Large intestine (tissue), 3 donors: ENCODE measurements around the gene TMEM271. TPM values are rescaled to one million over a fixed set of nuclear protein-coding genes. Genes with fewer than 3 reads are reported as not detected.

ENCODE experiments used
- DNase-seq, 2 donors: peaks; one replicate each; pipeline versions ENCODE4 v3.0.0 to v3.0.0-alpha.2; 2013
- H3K27ac ChIP-seq: one replicate; pipeline ENCODE4 v1.5.1; 2013; ENCODE audit warnings: low read length
- H3K27me3 ChIP-seq: 2 replicates; pipeline ENCODE4 v1.6.1; 2013; ENCODE audit warnings: low read length; ENCODE audit not compliant: control insufficient read depth, insufficient read depth
- H3K36me3 ChIP-seq: 2 replicates; pipeline ENCODE4 v1.6.1; 2013; ENCODE audit warnings: low read length; ENCODE audit not compliant: control insufficient read depth, insufficient read depth
- H3K4me1 ChIP-seq: one replicate; pipeline ENCODE4 v1.6.1; 2013; ENCODE audit warnings: low read length; ENCODE audit not compliant: control insufficient read depth, insufficient read depth
- H3K4me3 ChIP-seq: one replicate; pipeline ENCODE4 v1.5.1; 2013; ENCODE audit warnings: low read length
- H3K9me3 ChIP-seq: one replicate; pipeline ENCODE4 v1.6.1; 2013; ENCODE audit warnings: mild to moderate bottlenecking, low read depth, low read length, moderate library complexity; ENCODE audit not compliant: control insufficient read depth
- WGBS: methylation state at CpG from one replicate; pipeline ENCODE4 v1.1.5; 2013; ENCODE audit warnings: low lambda C conversion rate; ENCODE audit not compliant: insufficient coverage; 5-methylcytosine and 5-hydroxymethylcytosine counted together
- polyA plus RNA-seq: library from polyadenylated mRNA; unstranded; fragments of 120-200 nt; gene quantifications from one replicate; pipeline ENCODE4 v1.2.1, GENCODE V29; 2013

The TMEM271 gene
- polyA plus RNA-seq, 1 donor = 0.58 TPM

DNA sequence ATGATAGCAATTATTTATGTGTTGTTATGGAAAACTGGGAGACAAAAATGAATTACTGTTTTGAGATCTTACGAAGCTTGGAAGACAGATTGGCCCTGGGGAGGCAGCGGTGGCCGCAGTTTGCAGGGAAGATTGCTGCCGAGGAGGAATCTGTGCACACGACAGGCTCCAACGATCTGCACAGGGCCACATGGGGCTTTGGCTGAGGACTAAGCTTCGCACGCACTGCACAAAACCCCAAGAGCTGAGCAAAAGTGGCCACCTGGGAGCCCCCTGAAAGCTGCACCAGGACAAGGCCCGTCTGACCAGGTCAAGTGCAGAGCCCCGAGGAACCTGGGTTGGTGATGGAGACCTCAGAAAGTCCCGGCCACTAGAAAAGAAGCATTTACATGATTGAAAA is 44.1 kb upstream of the TMEM271 start:
- no peak overlapping the region for H3K4me3 ChIP-seq
- no peaks in the 10 kb centered on the region for H3K9me3 ChIP-seq
- no peaks in the 10 kb centered on the region for H3K27me3 ChIP-seq
- no peak overlapping the region for H3K27ac ChIP-seq
- H3K4me1 ChIP-seq = no peaks in the 10 kb centered on the region
- no peak for DNase-seq
- no peaks in the 10 kb centered on the region for H3K36me3 ChIP-seq
- 83% methylated on average over 2 of the region's 11 CpGs for WGBS

DNA sequence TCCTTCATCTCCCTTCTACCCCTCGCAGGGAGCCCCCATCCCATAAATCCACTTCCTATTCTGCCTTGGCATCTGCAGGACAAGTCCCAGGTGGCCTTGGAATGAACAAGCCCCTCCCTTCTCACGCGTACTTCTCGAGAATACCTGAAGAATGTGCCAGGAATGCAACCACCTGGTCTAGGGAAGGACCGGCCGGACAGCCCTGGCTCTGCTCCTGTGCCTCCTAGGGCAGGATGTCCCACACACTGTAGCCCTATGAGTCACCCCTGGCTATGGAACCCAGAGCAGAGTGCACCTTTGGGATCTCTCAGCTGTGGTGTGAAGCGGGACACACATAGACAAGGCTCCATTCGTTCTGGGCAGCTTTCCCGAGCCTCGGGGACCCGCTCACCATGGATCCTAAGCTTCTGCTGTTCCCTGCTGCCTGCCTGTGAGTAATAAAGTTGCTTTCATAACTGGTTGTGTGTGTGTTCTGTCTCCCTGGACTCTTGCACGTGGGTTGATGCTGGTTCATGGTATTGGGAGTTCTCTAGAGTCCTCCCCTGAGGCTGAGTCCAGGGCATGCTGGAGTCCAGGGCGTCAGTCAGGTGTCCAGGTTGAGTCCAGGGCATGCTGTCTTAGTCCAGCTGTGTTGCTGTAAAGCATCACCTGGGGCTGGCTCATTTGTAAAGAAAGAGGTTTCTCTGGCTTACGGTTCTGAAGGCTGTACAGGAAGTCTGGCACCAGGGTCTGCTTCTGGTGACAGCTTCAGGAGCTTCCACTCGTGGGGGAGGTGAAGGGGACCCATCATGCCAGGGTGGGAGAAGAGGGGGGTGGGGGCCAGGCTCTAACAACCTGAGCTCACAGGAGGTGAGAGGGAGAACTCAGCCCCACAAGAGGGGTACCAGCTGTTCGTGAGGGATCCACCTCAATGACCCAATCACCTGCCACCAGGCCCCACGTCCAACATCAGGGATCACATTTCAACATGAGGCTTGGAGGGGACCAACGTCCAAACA is 41.8 kb upstream of the TMEM271 start:
- no peaks in the 10 kb centered on the region for H3K36me3 ChIP-seq
- WGBS = no CpG with 5 or more reads among the region's 18 CpGs
- no peaks in the 10 kb centered on the region for H3K9me3 ChIP-seq
- no peak overlapping the region for H3K27ac ChIP-seq
- no peak overlapping the region for H3K4me3 ChIP-seq
- no peak for DNase-seq
- no peaks in the 10 kb centered on the region for H3K4me1 ChIP-seq
- no peaks in the 10 kb centered on the region for H3K27me3 ChIP-seq

- no peaks in the 10 kb centered on the region for H3K4me1 ChIP-seq
- no peak overlapping the region for H3K4me3 ChIP-seq
- no peaks in the 10 kb centered on the region for H3K36me3 ChIP-seq
- WGBS = no CpG with 5 or more reads among the region's 27 CpGs
- H3K9me3 ChIP-seq = no peaks in the 10 kb centered on the region
- DNase-seq = no peak
- no peak overlapping the region for H3K27ac ChIP-seq
- H3K27me3 ChIP-seq = no peaks in the 10 kb centered on the region
Observed at GRCh38 chr4:616911-617643, 41.0 kb upstream of the TMEM271 start.

DNA sequence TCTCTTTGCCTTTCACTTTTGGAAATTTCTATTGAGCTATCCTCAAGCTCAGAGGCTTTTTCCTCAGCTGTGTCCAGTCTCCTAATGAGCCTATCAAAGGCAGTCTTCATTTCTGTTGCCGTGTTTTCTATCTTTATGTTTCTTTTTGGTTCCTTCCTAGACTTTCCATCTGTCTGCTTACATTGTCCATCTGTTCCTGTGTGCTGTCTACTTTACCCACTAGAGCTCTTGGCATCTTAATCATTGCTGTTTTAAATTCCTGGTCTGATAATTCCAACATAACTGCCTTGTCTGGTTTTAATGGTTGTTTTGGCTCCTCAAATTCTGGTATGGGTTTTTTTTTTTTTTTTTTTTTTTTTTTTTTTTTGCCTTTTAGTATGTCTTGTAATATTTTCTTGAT is 40.0 kb upstream of the TMEM271 start:
- WGBS = 67% methylated on average over 1 of the region's 1 CpG
- no peaks in the 10 kb centered on the region for H3K27me3 ChIP-seq

GRCh38 chr4:613126-613525 is 37.0 kb upstream of the TMEM271 start:
- no peaks in the 10 kb centered on the region for H3K4me1 ChIP-seq
- WGBS = no CpG with 5 or more reads among the region's 9 CpGs

More for the DNA sequence above, 40.0 kb upstream of the TMEM271 start:
- DNase-seq = no peak
- H3K4me3 ChIP-seq = no peak overlapping the region
- no peaks in the 10 kb centered on the region for H3K4me1 ChIP-seq
- no peaks in the 10 kb centered on the region for H3K36me3 ChIP-seq
- no peaks in the 10 kb centered on the region for H3K9me3 ChIP-seq
- no peak overlapping the region for H3K27ac ChIP-seq

DNA sequence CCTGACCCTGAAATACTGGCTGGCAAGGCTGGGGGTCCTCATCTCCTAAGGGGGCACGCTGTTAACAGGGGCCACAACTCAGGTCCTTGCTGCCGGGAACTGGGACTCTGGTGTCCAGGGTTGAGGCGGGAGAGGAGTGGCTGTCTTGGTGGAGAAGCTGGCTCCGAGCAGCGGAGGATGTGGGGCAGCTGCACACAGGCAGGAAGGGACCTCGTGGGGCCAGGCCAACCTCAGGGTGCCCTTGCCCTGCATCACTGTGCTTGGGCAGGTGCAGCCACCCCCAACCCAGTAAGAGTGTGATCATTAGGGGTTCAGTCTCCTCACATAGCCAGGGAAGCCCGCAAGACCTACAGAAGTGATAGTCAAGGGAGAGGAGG is 36.6 kb upstream of the TMEM271 start:
- Histone ChIP-seq H3K27me3 (no peaks in the 10 kb centered on the region), H3K4me1 (no peaks in the 10 kb centered on the region), H3K27ac (no peak overlapping the region), H3K4me3 (no peak overlapping the region), H3K9me3 (no peaks in the 10 kb centered on the region), H3K36me3 (no peaks in the 10 kb centered on the region)
- DNase-seq = no peak
- no CpG with 5 or more reads among the region's 7 CpGs for WGBS

More at GRCh38 chr4:613126-613525, 37.0 kb upstream of the TMEM271 start:
- DNase-seq = no peak
- Histone ChIP-seq H3K9me3 (no peaks in the 10 kb centered on the region), H3K27ac (no peak overlapping the region), H3K36me3 (no peaks in the 10 kb centered on the region), H3K27me3 (no peaks in the 10 kb centered on the region), H3K4me3 (no peak overlapping the region)

- no peaks in the 10 kb centered on the region for H3K36me3 ChIP-seq
- no peaks in the 10 kb centered on the region for H3K4me1 ChIP-seq
- no CpG with 5 or more reads among the region's 22 CpGs for WGBS
- DNase-seq = no peak
- no peak overlapping the region for H3K27ac ChIP-seq
- H3K4me3 ChIP-seq = no peak overlapping the region
- H3K27me3 ChIP-seq = no peaks in the 10 kb centered on the region
- no peaks in the 10 kb centered on the region for H3K9me3 ChIP-seq
Observed at GRCh38 chr4:612052-612748, 36.1 kb upstream of the TMEM271 start.

DNA sequence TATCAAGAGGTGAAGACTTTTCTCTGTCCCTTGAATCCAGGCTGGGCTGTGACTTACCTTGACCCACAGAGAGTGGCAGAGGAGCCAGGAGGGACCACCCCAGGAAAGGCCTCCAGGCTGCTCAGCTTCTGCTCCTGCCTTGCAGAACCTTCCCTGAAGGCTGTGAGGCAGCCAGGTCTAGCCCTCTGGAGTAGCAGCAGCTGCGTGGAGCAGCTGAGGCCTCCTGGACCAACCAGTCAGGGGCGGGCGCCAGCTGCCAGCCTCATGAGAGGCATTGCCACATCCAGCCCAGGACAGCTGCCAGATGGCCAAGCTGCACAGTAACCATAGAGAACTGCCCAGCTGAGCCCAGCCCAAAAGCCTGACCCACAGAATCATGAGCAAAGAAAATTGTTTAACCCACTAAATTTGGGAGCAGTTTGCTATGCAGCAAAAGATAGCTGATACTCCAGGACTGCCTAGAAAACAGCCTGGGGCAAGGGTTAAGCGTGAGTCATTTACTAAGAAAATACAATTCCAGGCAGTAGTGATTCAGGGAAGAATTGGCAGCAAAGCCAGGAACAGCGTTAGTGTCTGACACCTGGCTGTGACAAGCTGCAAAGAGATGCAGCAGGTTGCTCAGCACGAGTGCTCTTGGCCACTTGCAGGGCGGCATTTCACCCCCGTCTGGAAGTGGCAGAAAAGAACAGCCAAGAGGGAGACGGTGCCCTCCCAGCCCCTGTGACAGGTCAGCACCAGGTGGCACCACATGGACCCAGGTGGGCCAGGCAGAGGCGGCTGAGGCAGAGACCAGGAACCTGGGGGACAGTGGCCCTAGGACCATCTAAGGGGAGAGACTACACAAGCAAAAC is 34.5 kb upstream of the TMEM271 start:
- no peaks in the 10 kb centered on the region for H3K27me3 ChIP-seq
- DNase-seq = peak; percentile 7 to 54
- no peak overlapping the region for H3K27ac ChIP-seq
- WGBS = 30% methylated on average over 1 of the region's 10 CpGs
- H3K4me1 ChIP-seq = no peaks in the 10 kb centered on the region
- no peaks in the 10 kb centered on the region for H3K36me3 ChIP-seq
- no peak overlapping the region for H3K4me3 ChIP-seq
- no peaks in the 10 kb centered on the region for H3K9me3 ChIP-seq

GRCh38 chr4:609400-610050 is 33.4 kb upstream of the TMEM271 start:
- Histone ChIP-seq H3K4me3 (no peak overlapping the region), H3K27me3 (no peaks in the 10 kb centered on the region), H3K9me3 (no peaks in the 10 kb centered on the region), H3K36me3 (no peaks in the 10 kb centered on the region), H3K4me1 (no peaks in the 10 kb centered on the region), H3K27ac (no peak overlapping the region)
- no peak for DNase-seq
- 100% methylated on average over 1 of the region's 8 CpGs for WGBS
